HG03280 (cell line): ENCODE data around the gene ARHGEF10L.

Experiments
- ATAC-seq: cut with Tn5 transposase; IDR thresholded peaks from one replicate; pipeline ENCODE4 v1.9.1; 2021; ENCODE audit warnings: mild to moderate bottlenecking, moderate library complexity; ENCODE audit not compliant: unreplicated experiment

ARHGEF10L gene

GRCh38 chr1:17692645-17693044 lies 153.1 kb downstream of the ARHGEF10L start:
- ATAC-seq: no peak

GRCh38 chr1:17696417-17697301 lies 157.2 kb downstream of the ARHGEF10L start:
- no peak for ATAC-seq

- ATAC-seq: no peak
Observed at GRCh38 chr1:17697458-17697857, 158.0 kb downstream of the ARHGEF10L start.

GRCh38 chr1:17699581-17699980 lies 160.1 kb downstream of the ARHGEF10L start:
- no peak for ATAC-seq

- ATAC-seq: no peak
Observed at GRCh38 chr1:17700945-17701810, 161.7 kb downstream of the ARHGEF10L start.

- no peak for ATAC-seq
Observed at GRCh38 chr1:17704176-17704575, 164.7 kb downstream of the ARHGEF10L start.

- ATAC-seq: no peak
Observed at GRCh38 chr1:17706445-17706844, 166.9 kb downstream of the ARHGEF10L start.

- ATAC-seq: no peak
Observed at GRCh38 chr1:17709981-17710380, 170.5 kb downstream of the ARHGEF10L start.

GRCh38 chr1:17710889-17711576 lies 171.5 kb downstream of the ARHGEF10L start:
- no peak for ATAC-seq

GRCh38 chr1:17711577-17711910 lies 172.0 kb downstream of the ARHGEF10L start:
- ATAC-seq: no peak

- no peak for ATAC-seq
Observed at GRCh38 chr1:17711941-17712340, 172.4 kb downstream of the ARHGEF10L start.

GRCh38 chr1:17713993-17714392 lies 174.5 kb downstream of the ARHGEF10L start:
- no peak for ATAC-seq

- no peak for ATAC-seq
Observed at GRCh38 chr1:17717594-17718535, 178.4 kb downstream of the ARHGEF10L start.

GRCh38 chr1:17719874-17720273 lies 180.4 kb downstream of the ARHGEF10L start:
- ATAC-seq: no peak

- no peak for ATAC-seq
Observed at GRCh38 chr1:17721444-17721843, 181.9 kb downstream of the ARHGEF10L start.

- ATAC-seq: no peak
Observed at GRCh38 chr1:17723684-17724083, 184.2 kb downstream of the ARHGEF10L start.

- ATAC-seq: no peak
Observed at GRCh38 chr1:17724150-17724549, 184.7 kb downstream of the ARHGEF10L start.

GRCh38 chr1:17725084-17725719 lies 185.7 kb downstream of the ARHGEF10L start:
- ATAC-seq: no peak

GRCh38 chr1:17725811-17726582 lies 186.5 kb downstream of the ARHGEF10L start:
- no peak for ATAC-seq
